DMS 273 (cell line): Measurements from ENCODE around the gene AP4M1.
A peak's percentile ranks its signal among the peaks of the same experiment; 100 is the strongest.

ENCODE experiments used
- DNase-seq: peaks from one replicate; lab custom pipeline; 2025; ENCODE audit not compliant: unreplicated experiment; lab: John Stamatoyannopoulos, UW

AP4M1 gene

GRCh38 chr7:100085515-100085914 lies 15.9 kb upstream of the AP4M1 start:
- peak; percentile 37 for DNase-seq

DNA sequence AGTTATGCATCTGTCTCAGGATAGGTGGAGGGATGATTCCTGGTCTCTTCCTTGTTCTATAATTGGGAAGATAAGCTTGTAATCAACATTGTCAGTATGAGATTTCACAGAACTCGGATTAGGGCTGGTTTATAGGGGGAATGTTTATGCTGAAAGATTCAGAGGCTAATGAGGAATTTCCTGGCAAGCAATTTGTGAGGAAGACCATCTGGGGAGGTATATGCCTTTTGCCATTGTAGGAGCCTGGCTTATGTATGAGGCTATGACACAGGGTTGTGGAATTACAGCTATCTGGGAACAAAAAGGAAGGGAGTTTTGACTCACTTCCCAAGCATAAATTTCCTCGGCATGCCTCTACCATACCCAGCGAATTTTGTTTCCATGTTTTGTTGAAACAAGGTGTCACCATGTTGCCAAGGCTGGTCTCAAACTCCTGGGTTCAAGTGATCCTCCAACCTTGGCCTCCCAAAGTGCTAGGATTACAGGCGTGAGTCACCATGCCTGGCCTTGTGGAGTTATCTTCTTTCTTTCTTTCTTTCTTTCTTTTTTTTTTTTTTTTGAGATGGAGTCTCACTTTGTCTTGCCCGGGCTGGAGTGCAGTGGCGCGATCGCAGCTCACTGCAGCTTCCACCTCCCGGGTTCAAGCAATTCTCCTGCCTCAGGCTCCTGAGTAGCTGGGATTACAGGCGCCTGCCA lies 14.2 kb upstream of the AP4M1 start:
- DNase-seq: peak; percentile 84

GRCh38 chr7:100088095-100088620 lies 13.3 kb upstream of the AP4M1 start:
- no peak for DNase-seq

- DNase-seq: peak; percentile 93
These were observed 12.6 kb upstream of the AP4M1 start, which contains the start of gene COPS6 for GRCh38 chr7:100088621-100089457. TSS of gene COPS6 (plus strand) at chr7:100088969. CDS start at chr7:100088991, 22 bp downstream.

- DNase-seq: no peak
These were observed 11.8 kb upstream of the AP4M1 start for GRCh38 chr7:100089458-100090196.

DNA sequence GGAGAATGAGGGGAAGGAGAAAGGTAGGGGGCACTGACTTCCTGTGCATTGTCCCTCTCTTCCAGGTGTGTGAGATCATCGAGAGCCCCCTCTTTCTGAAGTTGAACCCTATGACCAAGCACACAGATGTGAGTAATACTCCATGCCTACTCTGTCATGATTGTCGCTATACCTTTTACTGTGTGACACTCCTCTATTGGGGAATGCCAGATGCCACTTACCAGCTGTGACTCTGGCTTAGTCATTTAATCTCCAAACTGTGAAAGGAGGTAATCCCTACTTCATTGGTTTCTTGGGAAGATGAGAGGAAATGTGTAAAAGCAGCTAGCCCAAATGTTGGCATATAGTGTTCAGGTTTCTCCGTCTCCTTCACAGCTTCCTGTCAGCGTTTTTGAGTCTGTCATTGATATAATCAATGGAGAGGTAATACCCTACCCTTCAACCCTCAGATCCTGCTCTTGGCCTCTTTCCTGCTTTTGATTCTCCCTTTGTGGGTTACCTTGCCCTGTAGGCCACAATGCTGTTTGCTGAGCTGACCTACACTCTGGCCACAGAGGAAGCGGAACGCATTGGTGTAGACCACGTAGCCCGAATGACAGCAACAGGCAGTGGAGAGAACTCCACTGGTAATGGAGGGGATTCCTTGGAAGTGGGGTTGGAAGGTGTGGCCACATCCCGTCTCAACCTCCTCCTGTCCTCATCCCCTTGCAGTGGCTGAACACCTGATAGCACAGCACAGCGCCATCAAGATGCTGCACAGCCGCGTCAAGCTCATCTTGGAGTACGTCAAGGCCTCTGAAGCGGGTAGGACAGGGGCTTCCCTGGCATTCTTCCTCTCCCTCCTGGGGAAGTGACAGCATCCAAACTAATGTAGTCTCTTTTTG lies 10.7 kb upstream of the AP4M1 start:
- peak; percentile 56 for DNase-seq

DNA sequence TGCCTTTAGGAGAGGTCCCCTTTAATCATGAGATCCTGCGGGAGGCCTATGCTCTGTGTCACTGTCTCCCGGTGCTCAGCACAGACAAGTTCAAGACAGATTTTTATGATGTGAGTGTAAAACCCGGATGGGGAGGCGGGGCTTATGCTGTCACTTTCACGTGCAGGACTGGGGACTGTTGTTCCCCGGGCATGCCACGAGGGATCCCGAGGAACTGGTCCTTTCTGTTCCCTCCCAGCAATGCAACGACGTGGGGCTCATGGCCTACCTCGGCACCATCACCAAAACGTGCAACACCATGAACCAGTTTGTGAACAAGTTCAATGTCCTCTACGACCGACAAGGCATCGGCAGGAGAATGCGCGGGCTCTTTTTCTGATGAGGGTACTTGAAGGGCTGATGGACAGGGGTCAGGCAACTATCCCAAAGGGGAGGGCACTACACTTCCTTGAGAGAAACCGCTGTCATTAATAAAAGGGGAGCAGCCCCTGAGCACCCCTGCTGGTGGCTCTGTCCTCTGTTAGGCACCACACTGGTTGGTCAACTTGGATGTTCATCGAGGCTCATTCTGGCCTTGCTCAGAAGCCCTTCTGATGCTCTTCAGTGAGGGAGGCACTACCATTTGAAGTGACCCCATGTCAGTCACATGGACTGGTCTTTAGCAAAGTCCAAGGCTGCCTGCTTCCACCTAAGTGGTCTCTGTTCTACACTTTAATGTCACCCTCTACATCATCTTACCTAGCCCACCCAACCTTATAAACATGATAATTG lies 9.8 kb upstream of the AP4M1 start:
- peak; percentile 75 for DNase-seq

DNA sequence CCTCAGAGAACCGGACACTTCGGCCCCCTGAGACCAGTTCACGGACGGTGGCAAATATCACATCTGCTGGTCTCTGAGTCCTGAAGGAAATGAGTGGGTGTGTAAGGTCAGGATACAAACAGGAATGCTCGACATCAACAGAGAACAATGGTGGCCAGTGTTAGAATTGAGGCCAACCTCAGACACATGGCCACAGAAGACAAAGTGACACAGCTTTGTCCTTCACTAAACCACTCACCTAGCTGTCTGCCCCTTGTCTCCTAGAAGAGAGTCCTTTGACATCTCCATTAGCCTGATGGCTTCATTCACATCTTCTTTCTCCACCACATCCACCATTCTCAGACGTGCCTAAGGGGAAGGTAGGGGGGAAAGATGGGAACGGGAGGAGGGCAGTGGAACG lies 8.4 kb upstream of the AP4M1 start:
- no peak for DNase-seq

DNA sequence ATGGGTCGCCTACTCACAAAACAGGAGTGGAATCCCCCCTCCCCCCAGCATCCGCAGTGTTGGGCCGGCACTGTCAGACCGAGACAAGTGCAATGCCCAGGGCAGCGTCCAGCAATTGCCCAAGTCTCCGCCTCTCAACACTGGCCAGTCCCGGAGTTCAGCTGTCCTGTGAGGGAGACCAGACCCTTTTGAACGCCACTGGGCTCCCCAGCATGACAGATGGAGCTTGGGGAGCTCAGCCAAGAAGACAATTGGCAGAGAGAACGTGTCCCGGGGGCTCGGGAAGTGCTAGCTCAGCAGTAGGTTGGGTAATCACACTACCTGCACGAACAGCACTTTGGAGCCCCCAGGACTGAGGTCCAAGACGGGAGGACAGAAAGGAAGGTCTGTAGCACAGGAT lies 7.9 kb upstream of the AP4M1 start:
- peak; percentile 67 for DNase-seq

GRCh38 chr7:100093925-100094486 lies 7.4 kb upstream of the AP4M1 start:
- DNase-seq: peak; percentile 67

DNA sequence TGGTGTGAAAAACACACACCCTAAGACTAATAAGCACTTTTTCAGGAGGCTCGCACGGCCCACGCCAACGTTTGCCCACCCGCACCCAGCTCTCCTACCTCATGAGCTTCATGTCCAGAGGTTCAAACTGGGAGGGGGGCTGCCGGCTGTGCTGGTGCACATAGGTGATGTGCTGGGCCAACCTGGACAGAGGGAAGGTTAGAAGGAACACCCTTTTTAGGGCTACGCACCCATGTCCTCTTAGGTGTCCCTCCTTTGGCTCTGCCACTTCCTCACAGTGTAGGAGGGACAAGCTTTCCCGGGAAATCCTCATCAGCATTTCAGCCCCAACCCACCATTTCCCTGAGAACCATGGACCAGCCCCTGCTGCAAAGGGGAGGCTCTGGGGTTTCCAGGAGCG lies 6.2 kb upstream of the AP4M1 start:
- DNase-seq: no peak

DNA sequence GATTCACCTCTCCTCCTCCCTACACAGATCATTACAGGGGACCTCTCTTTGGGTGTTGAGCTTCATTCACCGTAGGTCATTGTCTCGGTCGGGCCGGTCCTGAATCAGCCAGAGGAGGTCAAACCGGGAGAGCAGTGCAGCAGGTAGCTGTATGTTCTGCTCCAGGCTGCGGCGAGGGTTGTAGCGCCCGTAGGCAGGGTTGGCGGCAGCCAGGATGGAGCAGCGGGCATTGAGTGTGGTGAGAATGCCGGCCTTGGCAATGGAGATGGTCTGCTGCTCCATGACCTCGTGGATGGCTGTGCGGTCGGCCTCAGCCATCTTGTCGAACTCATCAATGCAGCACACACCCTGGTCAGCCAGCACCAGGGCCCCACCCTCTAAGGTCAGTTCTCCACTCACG lies 5.7 kb upstream of the AP4M1 start:
- no peak for DNase-seq

GRCh38 chr7:100098913-100099312 lies 2.5 kb upstream of the AP4M1 start:
- DNase-seq: no peak

GRCh38 chr7:100099452-100099851 lies 2.0 kb upstream of the AP4M1 start:
- no peak for DNase-seq

GRCh38 chr7:100100420-100101015 lies 925 bp upstream of the AP4M1 start:
- peak; percentile 99 for DNase-seq

DNA sequence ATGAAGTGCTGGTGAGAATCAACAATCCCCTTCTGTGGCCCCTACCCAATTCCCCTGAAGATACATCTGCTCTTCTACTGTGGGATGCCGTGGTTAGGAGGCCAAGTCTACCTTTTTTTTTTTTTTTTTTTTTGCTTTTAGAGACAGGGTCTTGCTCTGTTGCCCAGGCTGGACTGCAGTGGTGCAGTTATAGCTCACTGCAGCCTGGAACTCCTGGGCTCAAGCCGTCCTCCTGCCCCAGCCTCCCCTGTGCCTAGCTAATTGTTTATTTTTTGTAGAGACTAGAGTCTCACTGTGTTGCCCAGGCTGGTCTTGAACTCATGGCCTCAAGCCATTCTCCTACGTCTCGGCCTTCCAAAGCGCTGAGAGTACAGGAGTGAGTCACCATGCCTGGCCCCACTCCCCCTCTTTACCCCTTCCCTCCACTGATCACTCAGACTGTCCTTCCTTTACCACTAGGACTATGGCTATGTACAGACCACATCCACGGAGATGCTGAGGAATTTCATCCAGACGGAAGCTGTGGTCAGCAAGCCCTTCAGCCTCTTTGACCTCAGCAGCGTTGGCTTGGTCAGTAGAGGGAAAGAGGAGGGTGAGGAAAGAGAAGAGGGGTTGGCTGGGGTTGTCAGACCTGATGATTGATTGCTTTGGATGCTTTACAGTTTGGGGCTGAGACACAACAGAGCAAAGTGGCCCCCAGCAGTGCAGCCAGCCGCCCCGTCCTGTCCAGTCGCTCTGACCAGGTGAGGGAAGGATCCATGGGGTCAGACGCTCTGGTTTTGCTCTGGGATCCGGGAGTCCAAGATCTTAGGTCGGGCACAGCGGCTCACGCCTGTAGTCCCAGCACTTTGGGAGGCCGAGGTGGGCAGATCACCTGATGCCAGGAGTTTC lies 1.8 kb downstream of the AP4M1 start:
- DNase-seq: no peak

GRCh38 chr7:100105534-100105933 lies 4.1 kb downstream of the AP4M1 start:
- no peak for DNase-seq

- DNase-seq: no peak
These were observed 5.2 kb downstream of the AP4M1 start for GRCh38 chr7:100106633-100107032.
